Lower leg skin (tissue), 4 donors: ENCODE measurements around the gene PMFBP1. TPM values are rescaled to one million over a fixed set of nuclear protein-coding genes. Genes with fewer than 3 reads are reported as not detected.

Experiments used
- DNase-seq, 2 donors: peaks; one replicate each; pipeline ENCODE4 v3.0.0-alpha.2; 2019; ENCODE audit warnings: low spot score in 2 of 2
- H3K4me3 ChIP-seq: fragments of 200-600 bp; sonication (generic); 2 replicates; pipeline ENCODE4 v1.5.1; 2017; ENCODE audit warnings: mild to moderate bottlenecking, low read depth; ENCODE audit not compliant: poor library complexity, severe bottlenecking
- POLR2A ChIP-seq, 2 donors: fragments of 450-650 bp; IDR thresholded peaks; one replicate each; pipeline ENCODE4 v1.6.1; 2016 to 2017; ENCODE audit warnings: antibody characterized with exemption in 2 of 2, mild to moderate bottlenecking in 1 of 2, moderate library complexity in 1 of 2
- WGBS, 2 donors: methylation state at CpG; one replicate each; pipeline ENCODE4 v1.1.5; 2018; 5-methylcytosine and 5-hydroxymethylcytosine counted together
- intact Hi-C: fragments of 100-400 bp; cut with DNase I; formaldehyde crosslinking; loops from one replicate; pipeline ENCODE4 v1.15.0; 2023; ENCODE audit warnings: low total_unique reads
- total RNA-seq, 4 donors: library from RNA; depleted of rRNA; stranded (reverse); fragments of >200 nt; gene quantifications; one replicate each; pipeline ENCODE4 v1.1.0, GENCODE V29; 2016
- TF ChIP-seq, protein P1 (sequence below), 3 donors: fragments of 450-650 bp; IDR thresholded peaks; one replicate each; pipeline ENCODE4 v1.5.1; 2016; ENCODE audit warnings: antibody characterized with exemption in 3 of 3, mild to moderate bottlenecking in 3 of 3, moderate library complexity in 2 of 3

Gene PMFBP1
- total RNA-seq, 4 donors from 2014 or later, result 0.17 to 2.9 (median 1.0) TPM

DNA sequence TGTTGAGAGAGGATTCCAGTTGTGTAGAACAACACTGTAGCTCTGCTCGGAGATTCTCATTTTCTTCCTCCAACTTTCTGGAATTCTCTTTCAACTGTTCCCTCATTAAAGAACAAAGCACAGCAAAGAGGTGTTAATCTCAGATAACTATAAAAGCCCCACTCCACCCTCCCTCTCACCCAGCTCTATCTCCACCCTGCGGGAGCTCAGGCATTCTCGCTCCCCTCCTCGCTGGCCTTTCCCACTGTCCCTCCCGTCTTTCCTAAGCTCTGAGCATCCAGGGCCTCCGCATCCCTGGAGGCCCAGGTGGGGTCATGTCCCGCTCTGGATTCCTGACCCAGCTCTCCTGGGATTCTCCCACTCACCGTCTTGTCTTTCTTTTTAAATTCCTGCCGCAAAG lies 43.3 kb downstream of the PMFBP1 start:
- DNase-seq, result no peak
- WGBS, 2 donors, result 79 to 90% methylated on average over 9 of the region's 9 CpGs

DNA sequence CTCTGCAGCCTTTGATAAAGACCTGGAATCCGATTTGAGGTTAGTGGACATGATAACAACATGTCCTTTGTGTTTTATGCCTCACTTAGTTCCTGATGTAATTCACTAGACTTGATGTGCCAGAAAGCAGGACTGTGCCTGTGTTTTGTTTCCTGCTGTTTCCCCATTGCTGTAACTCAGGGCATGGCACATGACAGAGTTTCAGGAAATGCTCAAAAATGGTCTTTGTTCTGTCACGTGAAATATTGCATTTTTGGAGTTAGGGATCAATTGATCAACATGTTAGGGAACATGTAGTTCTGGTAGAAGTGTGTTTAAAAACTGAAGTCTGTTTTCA lies 45.6 kb downstream of the PMFBP1 start:
- TF ChIP-seq POLR2A (IDR thresholded peaks at IDR 0.05), result no peak
- TF ChIP-seq, protein P1, sequence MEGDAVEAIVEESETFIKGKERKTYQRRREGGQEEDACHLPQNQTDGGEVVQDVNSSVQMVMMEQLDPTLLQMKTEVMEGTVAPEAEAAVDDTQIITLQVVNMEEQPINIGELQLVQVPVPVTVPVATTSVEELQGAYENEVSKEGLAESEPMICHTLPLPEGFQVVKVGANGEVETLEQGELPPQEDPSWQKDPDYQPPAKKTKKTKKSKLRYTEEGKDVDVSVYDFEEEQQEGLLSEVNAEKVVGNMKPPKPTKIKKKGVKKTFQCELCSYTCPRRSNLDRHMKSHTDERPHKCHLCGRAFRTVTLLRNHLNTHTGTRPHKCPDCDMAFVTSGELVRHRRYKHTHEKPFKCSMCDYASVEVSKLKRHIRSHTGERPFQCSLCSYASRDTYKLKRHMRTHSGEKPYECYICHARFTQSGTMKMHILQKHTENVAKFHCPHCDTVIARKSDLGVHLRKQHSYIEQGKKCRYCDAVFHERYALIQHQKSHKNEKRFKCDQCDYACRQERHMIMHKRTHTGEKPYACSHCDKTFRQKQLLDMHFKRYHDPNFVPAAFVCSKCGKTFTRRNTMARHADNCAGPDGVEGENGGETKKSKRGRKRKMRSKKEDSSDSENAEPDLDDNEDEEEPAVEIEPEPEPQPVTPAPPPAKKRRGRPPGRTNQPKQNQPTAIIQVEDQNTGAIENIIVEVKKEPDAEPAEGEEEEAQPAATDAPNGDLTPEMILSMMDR (IDR thresholded peaks at IDR 0.05), result no peak
- peak; percentile 40 to 57 for DNase-seq
- no peak overlapping the region for H3K4me3 ChIP-seq
- intact Hi-C loops, result no loop called here
- 45 to 48% methylated on average over 2 of the region's 2 CpGs for WGBS, 2 donors

More for the DNA sequence above, 43.3 kb downstream of the PMFBP1 start:
- intact Hi-C loops, result no loop called here
- no peak overlapping the region for H3K4me3 ChIP-seq
- no peak for TF ChIP-seq POLR2A (IDR thresholded peaks at IDR 0.05)
- TF ChIP-seq, protein P1 (IDR thresholded peaks at IDR 0.05), result no peak

DNA sequence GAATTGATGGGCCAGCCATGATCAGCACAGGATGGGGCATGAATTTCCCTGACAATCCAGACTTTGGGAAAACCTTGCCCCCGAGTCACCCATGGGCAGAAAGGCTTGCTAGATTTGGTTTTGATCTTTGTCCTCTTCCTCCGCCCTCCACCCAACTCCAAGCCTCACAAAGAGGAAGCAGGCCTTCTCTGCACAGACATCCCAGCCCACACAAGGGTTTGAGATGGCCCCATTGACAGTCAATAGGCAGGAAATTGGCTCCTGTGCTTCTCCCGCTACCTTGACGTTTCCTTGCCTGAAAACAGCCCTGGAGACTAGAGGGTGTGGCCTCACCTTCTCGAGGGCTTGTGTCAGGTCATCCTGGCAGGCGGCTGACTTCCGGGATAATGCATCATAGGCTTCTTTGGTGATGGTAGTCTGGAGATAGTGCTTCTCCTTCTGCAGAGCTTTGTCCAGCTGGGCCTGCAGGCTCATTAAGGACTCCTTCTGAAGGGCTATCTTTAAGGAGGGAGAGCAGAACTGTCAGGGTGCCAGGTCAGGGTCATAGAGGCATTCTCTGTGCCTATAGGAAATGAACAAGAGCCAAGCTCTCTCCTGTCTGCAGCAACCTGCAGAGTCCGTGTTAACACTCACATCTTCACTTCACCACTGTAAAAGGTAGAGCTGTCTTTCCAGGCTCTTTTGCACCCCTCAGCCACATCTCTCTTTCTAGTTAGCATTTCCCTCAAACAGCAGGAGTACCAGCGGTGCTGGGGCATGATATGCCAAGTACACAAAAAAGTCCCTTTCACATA lies 46.1 kb downstream of the PMFBP1 start:
- peak in 1 of 2 donors; percentile 68 for DNase-seq
- no peak overlapping the region for H3K4me3 ChIP-seq
- no peak for TF ChIP-seq POLR2A (IDR thresholded peaks at IDR 0.05)
- TF ChIP-seq, protein P1 (IDR thresholded peaks at IDR 0.05), result no peak
- 68 to 69% methylated on average over 9 of the region's 9 CpGs for WGBS, 2 donors
- intact Hi-C loops, result no loop called here

DNA sequence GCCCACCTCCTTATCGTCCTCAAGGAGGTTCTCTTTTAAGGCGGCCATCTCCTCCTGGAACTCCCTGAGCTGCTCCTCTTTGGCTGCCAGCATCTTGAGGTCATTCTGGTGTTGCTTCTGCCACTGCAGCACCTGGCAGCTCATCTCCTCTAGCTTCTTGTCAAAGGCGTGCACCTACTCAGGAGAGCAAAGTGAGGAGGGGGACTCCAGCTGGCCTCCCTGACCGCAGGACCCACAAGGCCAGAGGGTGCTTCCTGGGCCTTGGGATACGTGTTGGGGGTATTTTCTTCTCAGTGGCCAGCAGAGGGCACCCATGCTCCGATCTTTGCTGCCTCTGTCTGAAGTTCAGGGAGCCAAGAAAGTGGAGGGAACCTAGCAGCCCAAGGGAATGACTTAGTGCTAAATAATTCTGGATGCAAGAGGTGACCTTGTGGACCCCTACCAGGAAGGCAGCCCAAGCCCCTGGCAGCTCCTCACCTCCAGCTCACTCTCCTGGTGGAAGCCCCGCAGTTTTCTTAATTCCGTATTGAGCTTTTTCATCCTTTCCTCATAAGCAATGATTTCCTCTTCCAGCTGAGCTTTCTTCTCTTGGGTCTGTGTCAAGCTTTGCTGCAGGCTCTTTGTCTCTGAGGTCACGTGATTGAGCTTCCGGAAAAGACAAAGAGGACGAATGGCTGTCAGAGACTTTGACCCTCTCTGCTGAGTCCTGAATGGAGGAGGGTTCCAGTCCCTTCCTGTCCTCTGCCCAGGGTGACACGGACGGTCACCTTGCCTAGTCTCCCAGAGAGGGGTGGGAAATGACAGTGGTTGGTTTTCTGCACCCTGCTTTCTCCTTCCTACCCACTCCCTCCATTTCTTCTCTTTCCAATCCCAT lies 47.0 kb downstream of the PMFBP1 start:
- H3K4me3 ChIP-seq, result no peak overlapping the region
- TF ChIP-seq POLR2A (IDR thresholded peaks at IDR 0.05), result no peak
- TF ChIP-seq, protein P1 (IDR thresholded peaks at IDR 0.05), result peak in 1 of 3 donors; percentile 70
- intact Hi-C loops, result no loop called here
- peak; percentile 56 to 93 for DNase-seq
- 33 to 39% methylated on average over 13 of the region's 13 CpGs for WGBS, 2 donors

DNA sequence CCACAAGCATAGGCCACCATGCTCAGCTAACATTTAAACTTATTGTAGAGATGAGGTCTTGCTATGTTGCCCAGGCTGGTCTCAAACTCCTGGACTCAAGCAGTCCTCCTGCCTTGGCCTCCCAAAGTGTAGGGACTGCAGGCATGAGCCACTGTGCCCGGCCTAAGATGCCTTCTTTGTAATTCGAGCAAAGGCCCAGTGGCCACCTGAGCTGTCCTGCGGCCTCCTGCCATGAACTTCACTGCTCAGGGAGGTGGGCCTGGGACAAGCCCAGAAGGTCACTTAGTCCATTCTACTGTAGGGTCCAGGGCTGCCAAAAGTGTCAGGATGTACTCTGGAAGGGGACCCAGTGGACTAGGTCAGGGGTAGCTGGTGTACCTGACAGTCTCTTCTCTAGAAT lies 47.8 kb downstream of the PMFBP1 start:
- intact Hi-C loops, result no loop called here
- TF ChIP-seq, protein P1 (IDR thresholded peaks at IDR 0.05), result no peak
- no peak for TF ChIP-seq POLR2A (IDR thresholded peaks at IDR 0.05)
- peak in 1 of 2 donors; percentile 69 for DNase-seq
- no peak overlapping the region for H3K4me3 ChIP-seq
- WGBS, 2 donors, result 98 to 100% methylated on average over 2 to 3 of the region's 3 CpGs
